ENCODE measurements around the gene ATAD3C. TPM values are rescaled to one million over a fixed set of nuclear protein-coding genes. Genes with fewer than 3 reads are reported as not detected.
"Not testable (repeated sequence)": the region's sequence is repeated elsewhere in the genome, so short reads cannot be mapped to it uniquely, and the experiment has no call there.

Gene ATAD3C
- total RNA-seq, 1 experiment from 2014 or later = 10.6 TPM

DNA sequence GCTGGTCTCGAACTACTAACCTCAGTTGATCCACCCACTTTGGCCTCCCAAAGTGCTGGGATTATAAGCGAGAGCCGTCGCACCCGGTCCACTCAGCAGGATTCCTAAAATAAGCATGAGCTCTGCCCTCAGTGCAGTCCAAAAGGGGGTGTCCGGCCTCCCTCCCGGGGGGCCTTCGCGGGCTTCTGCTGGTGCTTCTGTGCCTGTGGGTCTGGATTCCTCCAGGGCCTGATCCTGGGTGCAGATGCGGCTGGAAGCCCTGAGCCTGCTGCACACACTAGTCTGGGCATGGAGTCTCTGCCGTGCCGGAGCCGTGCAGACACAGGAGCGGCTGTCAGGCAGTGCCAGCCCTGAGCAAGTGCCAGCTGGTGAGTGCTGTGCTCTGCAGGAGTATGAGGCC, 67.4 kb downstream of the ATAD3C start:
- CTCF ChIA-PET; BruUV-seq (replicated peaks); in situ Hi-C loops (cut with HindIII; ENCODE audit: low pct_unique_long_range_greater_than_20kb, low sequenced_read_pairs); H3K4me1 ChIP-seq (ENCODE audit: control insufficient read depth, insufficient read depth, low read length); H3K27me3 ChIP-seq (ENCODE audit: control insufficient read depth, insufficient read depth, low read length); H3K9me3 ChIP-seq (ENCODE audit: control insufficient read depth, insufficient read depth, low read depth, low read length); H3K4me3 ChIP-seq (ENCODE audit: low read depth in 2 of 2, low read length in 2 of 2); H3K27ac ChIP-seq (ENCODE audit: low read length); ATAC-seq; DNase-seq (ENCODE audit: low read depth, low spot score); intact Hi-C loops (cut with micrococcal nuclease; ENCODE audit: unreplicated experiment); H3K36me3 ChIP-seq (ENCODE audit: control insufficient read depth, insufficient read depth, low read length); POLR2A ChIA-PET: not testable (repeated sequence)

DNA sequence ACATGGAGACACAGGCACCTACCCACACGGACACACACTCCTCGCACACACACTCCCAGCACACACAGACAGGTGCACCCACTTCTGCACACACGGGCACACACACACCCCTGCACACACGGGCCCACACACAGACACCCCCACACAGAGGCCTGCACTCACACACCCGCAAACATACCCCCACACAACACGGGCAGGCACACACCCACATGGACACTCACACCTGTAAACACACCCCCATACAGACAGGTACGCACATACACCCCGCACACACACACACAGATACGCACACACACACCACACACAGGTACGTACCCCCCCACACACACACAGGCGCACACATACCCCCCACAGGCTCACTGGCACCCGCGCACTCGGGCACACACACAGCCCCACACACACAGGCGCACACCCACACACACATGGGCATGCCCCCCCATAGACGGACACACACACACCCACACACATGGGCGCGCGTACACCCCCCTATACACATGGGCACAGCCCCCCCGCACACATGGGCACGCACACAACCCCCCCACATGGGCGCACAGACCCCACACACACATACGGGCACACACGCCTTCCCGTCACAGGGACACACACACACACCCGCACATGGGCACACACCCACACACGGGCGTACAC, 68.6 kb downstream of the ATAD3C start:
- Histone ChIP-seq H3K4me1 (ENCODE audit: control insufficient read depth, insufficient read depth, low read length) (no peaks in the 10 kb centered on the region), H3K36me3 (ENCODE audit: control insufficient read depth, insufficient read depth, low read length) (no peaks in the 10 kb centered on the region; the same call in 1 of the 2 replicates), H3K27ac (ENCODE audit: low read length) (no peak overlapping the region), H3K9me3 (ENCODE audit: control insufficient read depth, insufficient read depth, low read depth, low read length) (no peaks in the 10 kb centered on the region), H3K4me3 (ENCODE audit: low read depth in 2 of 2, low read length in 2 of 2) (no peak overlapping the region), H3K27me3 (ENCODE audit: control insufficient read depth, insufficient read depth, low read length) (no peaks in the 10 kb centered on the region)
- ChIA-PET CTCF (no interaction called here), POLR2A (no interaction called here)
- intact Hi-C loops (cut with micrococcal nuclease; ENCODE audit: unreplicated experiment) = no loop called here
- in situ Hi-C loops (cut with HindIII; ENCODE audit: low pct_unique_long_range_greater_than_20kb, low sequenced_read_pairs) = no loop called here
- TF ChIP-seq CTCF (IDR thresholded peaks at IDR 0.05) (no peak), POLR2AphosphoS5 (IDR thresholded peaks at IDR 0.05; ENCODE audit: low read depth, low read length) (no peak), SIN3A (IDR thresholded peaks at IDR 0.05; ENCODE audit: borderline replicate concordance, insufficient read depth, low read depth, low read length) (no peak), TCF7L2 (IDR thresholded peaks at IDR 0.05; ENCODE audit: low read depth, low read length) (no peak)
- TF ChIP-seq, protein P1, sequence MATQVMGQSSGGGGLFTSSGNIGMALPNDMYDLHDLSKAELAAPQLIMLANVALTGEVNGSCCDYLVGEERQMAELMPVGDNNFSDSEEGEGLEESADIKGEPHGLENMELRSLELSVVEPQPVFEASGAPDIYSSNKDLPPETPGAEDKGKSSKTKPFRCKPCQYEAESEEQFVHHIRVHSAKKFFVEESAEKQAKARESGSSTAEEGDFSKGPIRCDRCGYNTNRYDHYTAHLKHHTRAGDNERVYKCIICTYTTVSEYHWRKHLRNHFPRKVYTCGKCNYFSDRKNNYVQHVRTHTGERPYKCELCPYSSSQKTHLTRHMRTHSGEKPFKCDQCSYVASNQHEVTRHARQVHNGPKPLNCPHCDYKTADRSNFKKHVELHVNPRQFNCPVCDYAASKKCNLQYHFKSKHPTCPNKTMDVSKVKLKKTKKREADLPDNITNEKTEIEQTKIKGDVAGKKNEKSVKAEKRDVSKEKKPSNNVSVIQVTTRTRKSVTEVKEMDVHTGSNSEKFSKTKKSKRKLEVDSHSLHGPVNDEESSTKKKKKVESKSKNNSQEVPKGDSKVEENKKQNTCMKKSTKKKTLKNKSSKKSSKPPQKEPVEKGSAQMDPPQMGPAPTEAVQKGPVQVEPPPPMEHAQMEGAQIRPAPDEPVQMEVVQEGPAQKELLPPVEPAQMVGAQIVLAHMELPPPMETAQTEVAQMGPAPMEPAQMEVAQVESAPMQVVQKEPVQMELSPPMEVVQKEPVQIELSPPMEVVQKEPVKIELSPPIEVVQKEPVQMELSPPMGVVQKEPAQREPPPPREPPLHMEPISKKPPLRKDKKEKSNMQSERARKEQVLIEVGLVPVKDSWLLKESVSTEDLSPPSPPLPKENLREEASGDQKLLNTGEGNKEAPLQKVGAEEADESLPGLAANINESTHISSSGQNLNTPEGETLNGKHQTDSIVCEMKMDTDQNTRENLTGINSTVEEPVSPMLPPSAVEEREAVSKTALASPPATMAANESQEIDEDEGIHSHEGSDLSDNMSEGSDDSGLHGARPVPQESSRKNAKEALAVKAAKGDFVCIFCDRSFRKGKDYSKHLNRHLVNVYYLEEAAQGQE (IDR thresholded peaks at IDR 0.05; ENCODE audit: insufficient read depth in 1 of 2, low read depth in 2 of 2, low read length in 1 of 2) = no peak
- DNase-seq (ENCODE audit: low read depth, low spot score) (no peak), ATAC-seq (no peak)
- BruUV-seq (replicated peaks) = no TSS peak

GRCh38 chr1:1518621-1519007, 69.1 kb downstream of the ATAD3C start:
- H3K9me3 ChIP-seq (ENCODE audit: control insufficient read depth, insufficient read depth, low read depth, low read length); H3K36me3 ChIP-seq (ENCODE audit: control insufficient read depth, insufficient read depth, low read length); in situ Hi-C loops (cut with HindIII; ENCODE audit: low pct_unique_long_range_greater_than_20kb, low sequenced_read_pairs); H3K27ac ChIP-seq (ENCODE audit: low read length); DNase-seq (ENCODE audit: low read depth, low spot score); BruUV-seq (replicated peaks); CTCF ChIA-PET; H3K4me1 ChIP-seq (ENCODE audit: control insufficient read depth, insufficient read depth, low read length); POLR2A ChIA-PET; intact Hi-C loops (cut with micrococcal nuclease; ENCODE audit: unreplicated experiment); H3K4me3 ChIP-seq (ENCODE audit: low read depth in 2 of 2, low read length in 2 of 2); H3K27me3 ChIP-seq (ENCODE audit: control insufficient read depth, insufficient read depth, low read length); ATAC-seq: not testable (repeated sequence)

Other genes starting within 250 kb of the ATAD3C start
- 4.3 TPM for gene TNFRSF18, start 243.1 kb upstream of the ATAD3C start, total RNA-seq (2021; ENCODE audit: unreplicated experiment)
- 0.62 TPM for gene TNFRSF4, start 235.5 kb upstream of the ATAD3C start, total RNA-seq (2021; ENCODE audit: unreplicated experiment)
- gene SDF4, start 217.7 kb upstream of the ATAD3C start, total RNA-seq (2021; ENCODE audit: unreplicated experiment) = 335 TPM
- gene B3GALT6, start 217.5 kb upstream of the ATAD3C start, total RNA-seq (2021; ENCODE audit: unreplicated experiment) = 46.4 TPM
- 41.4 TPM for gene C1QTNF12, start 203.0 kb upstream of the ATAD3C start, total RNA-seq (2021; ENCODE audit: unreplicated experiment)
- 101 TPM for gene UBE2J2, start 175.8 kb upstream of the ATAD3C start, total RNA-seq (2021; ENCODE audit: unreplicated experiment)
- gene SCNN1D, start 169.3 kb upstream of the ATAD3C start, total RNA-seq (2021; ENCODE audit: unreplicated experiment) = 9.8 TPM
- gene ACAP3, start 141.8 kb upstream of the ATAD3C start, total RNA-seq (2021; ENCODE audit: unreplicated experiment) = 30.7 TPM
- 46.9 TPM for gene PUSL1, start 141.1 kb upstream of the ATAD3C start, total RNA-seq (2021; ENCODE audit: unreplicated experiment)
- gene INTS11, start 125.0 kb upstream of the ATAD3C start, total RNA-seq (2021; ENCODE audit: unreplicated experiment) = 114 TPM
- gene CPTP, start 124.9 kb upstream of the ATAD3C start, total RNA-seq (2021; ENCODE audit: unreplicated experiment) = 52.2 TPM
- gene TAS1R3, start 118.4 kb upstream of the ATAD3C start, total RNA-seq (2021; ENCODE audit: unreplicated experiment) = 0.31 TPM
- 144 TPM for gene DVL1, start 100.3 kb upstream of the ATAD3C start, total RNA-seq (2021; ENCODE audit: unreplicated experiment)
- gene MXRA8, start 91.1 kb upstream of the ATAD3C start, total RNA-seq (2021; ENCODE audit: unreplicated experiment) = 96.0 TPM
- 335 TPM for gene AURKAIP1, start 74.5 kb upstream of the ATAD3C start, total RNA-seq (2021; ENCODE audit: unreplicated experiment)
- 297 TPM for gene CCNL2, start 50.4 kb upstream of the ATAD3C start, total RNA-seq (2021; ENCODE audit: unreplicated experiment)
- 196 TPM for gene MRPL20, start 42.4 kb upstream of the ATAD3C start, total RNA-seq (2021; ENCODE audit: unreplicated experiment)
- gene ANKRD65, start 28.4 kb upstream of the ATAD3C start, total RNA-seq (2021; ENCODE audit: unreplicated experiment) = 1.9 TPM
- 858 TPM for gene VWA1, start 14.0 kb upstream of the ATAD3C start, total RNA-seq (2021; ENCODE audit: unreplicated experiment)
- 104 TPM for gene ATAD3B, start 22.1 kb downstream of the ATAD3C start, total RNA-seq (2021; ENCODE audit: unreplicated experiment)
- gene ATAD3A, start 62.5 kb downstream of the ATAD3C start, total RNA-seq (2021; ENCODE audit: unreplicated experiment) = 57.5 TPM
- 4.1 TPM for gene TMEM240, start 90.9 kb downstream of the ATAD3C start, total RNA-seq (2021; ENCODE audit: unreplicated experiment)
- 217 TPM for gene SSU72, start 125.2 kb downstream of the ATAD3C start, total RNA-seq (2021; ENCODE audit: unreplicated experiment)
- gene FNDC10, start 150.4 kb downstream of the ATAD3C start, total RNA-seq (2021; ENCODE audit: unreplicated experiment) = 16.2 TPM
- 74.5 TPM for gene MIB2, start 165.8 kb downstream of the ATAD3C start, total RNA-seq (2021; ENCODE audit: unreplicated experiment)
- gene MMP23B, start 182.5 kb downstream of the ATAD3C start, total RNA-seq (2021; ENCODE audit: unreplicated experiment) = 5.0 TPM
- 36.5 TPM for gene CDK11B, start 209.3 kb downstream of the ATAD3C start, total RNA-seq (2021; ENCODE audit: unreplicated experiment)
- gene SLC35E2B, start 243.1 kb downstream of the ATAD3C start, total RNA-seq (2021; ENCODE audit: unreplicated experiment) = 75.7 TPM

All from Panc1 (cell line).